ENCODE measurements around the gene DNM1.

DNA sequence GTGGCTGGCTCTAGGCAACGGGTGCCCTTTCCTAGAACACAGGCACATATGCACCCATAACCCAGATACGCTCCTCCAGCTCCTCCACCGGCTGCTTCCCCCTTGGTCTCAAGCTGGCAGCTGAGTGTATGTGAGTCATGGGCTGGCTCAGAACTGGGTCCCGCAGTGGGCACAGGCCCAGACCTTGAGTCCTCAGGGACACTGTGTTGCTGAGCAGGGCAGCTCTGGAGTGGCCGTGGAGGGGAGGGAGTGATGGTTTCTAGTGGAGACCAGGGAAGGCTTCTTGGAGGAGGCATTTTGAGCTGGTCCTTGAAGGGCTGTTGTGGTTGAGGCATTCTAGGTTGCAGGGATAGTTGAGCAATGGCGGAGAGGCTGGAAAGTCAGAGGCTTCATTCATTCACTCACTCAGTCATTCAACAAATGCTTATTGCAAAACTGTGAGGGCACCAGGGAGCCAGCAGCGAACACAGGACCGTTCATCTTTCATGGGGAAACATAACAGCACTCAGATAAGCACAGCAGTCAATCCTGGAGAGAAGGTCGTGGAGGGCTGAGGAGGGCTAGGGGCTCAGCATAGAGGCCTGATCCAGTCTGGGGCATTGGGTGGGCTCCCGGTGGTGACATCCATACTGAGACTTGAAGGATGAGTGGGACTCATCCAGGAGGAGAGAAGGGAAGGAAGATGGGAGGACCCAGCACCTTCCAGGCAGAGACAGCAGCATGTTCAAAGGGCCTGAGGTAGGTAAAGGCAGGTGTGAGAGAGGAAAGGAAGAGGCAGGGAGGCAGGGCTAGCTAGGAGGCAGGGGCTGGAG lies 40.8 kb upstream of the DNM1 start:
- TF ChIP-seq, protein P1, sequence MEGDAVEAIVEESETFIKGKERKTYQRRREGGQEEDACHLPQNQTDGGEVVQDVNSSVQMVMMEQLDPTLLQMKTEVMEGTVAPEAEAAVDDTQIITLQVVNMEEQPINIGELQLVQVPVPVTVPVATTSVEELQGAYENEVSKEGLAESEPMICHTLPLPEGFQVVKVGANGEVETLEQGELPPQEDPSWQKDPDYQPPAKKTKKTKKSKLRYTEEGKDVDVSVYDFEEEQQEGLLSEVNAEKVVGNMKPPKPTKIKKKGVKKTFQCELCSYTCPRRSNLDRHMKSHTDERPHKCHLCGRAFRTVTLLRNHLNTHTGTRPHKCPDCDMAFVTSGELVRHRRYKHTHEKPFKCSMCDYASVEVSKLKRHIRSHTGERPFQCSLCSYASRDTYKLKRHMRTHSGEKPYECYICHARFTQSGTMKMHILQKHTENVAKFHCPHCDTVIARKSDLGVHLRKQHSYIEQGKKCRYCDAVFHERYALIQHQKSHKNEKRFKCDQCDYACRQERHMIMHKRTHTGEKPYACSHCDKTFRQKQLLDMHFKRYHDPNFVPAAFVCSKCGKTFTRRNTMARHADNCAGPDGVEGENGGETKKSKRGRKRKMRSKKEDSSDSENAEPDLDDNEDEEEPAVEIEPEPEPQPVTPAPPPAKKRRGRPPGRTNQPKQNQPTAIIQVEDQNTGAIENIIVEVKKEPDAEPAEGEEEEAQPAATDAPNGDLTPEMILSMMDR (IDR thresholded peaks at IDR 0.05), result no peak
- no peak for TF ChIP-seq EP300 (IDR thresholded peaks at IDR 0.05; ENCODE audit: borderline replicate concordance in 1 of 2, low read depth in 1 of 2, low read length in 1 of 2)
- TF ChIP-seq RAD21 (IDR thresholded peaks at IDR 0.05; ENCODE audit: low read length), result no peak
- TF ChIP-seq, protein P2, sequence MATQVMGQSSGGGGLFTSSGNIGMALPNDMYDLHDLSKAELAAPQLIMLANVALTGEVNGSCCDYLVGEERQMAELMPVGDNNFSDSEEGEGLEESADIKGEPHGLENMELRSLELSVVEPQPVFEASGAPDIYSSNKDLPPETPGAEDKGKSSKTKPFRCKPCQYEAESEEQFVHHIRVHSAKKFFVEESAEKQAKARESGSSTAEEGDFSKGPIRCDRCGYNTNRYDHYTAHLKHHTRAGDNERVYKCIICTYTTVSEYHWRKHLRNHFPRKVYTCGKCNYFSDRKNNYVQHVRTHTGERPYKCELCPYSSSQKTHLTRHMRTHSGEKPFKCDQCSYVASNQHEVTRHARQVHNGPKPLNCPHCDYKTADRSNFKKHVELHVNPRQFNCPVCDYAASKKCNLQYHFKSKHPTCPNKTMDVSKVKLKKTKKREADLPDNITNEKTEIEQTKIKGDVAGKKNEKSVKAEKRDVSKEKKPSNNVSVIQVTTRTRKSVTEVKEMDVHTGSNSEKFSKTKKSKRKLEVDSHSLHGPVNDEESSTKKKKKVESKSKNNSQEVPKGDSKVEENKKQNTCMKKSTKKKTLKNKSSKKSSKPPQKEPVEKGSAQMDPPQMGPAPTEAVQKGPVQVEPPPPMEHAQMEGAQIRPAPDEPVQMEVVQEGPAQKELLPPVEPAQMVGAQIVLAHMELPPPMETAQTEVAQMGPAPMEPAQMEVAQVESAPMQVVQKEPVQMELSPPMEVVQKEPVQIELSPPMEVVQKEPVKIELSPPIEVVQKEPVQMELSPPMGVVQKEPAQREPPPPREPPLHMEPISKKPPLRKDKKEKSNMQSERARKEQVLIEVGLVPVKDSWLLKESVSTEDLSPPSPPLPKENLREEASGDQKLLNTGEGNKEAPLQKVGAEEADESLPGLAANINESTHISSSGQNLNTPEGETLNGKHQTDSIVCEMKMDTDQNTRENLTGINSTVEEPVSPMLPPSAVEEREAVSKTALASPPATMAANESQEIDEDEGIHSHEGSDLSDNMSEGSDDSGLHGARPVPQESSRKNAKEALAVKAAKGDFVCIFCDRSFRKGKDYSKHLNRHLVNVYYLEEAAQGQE (IDR thresholded peaks at IDR 0.05; ENCODE audit: low read depth, low read length), result no peak
- TF ChIP-seq, protein P3, sequence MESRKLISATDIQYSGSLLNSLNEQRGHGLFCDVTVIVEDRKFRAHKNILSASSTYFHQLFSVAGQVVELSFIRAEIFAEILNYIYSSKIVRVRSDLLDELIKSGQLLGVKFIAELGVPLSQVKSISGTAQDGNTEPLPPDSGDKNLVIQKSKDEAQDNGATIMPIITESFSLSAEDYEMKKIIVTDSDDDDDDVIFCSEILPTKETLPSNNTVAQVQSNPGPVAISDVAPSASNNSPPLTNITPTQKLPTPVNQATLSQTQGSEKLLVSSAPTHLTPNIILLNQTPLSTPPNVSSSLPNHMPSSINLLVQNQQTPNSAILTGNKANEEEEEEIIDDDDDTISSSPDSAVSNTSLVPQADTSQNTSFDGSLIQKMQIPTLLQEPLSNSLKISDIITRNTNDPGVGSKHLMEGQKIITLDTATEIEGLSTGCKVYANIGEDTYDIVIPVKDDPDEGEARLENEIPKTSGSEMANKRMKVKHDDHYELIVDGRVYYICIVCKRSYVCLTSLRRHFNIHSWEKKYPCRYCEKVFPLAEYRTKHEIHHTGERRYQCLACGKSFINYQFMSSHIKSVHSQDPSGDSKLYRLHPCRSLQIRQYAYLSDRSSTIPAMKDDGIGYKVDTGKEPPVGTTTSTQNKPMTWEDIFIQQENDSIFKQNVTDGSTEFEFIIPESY (IDR thresholded peaks at IDR 0.05; ENCODE audit: borderline replicate concordance, low read depth), result no peak
- peak; percentile 5; the same call in 1 of the 2 replicates for TF ChIP-seq FOSL2 (IDR thresholded peaks at IDR 0.05; ENCODE audit: borderline replicate concordance, low read depth)
- TF ChIP-seq SMC3 (IDR thresholded peaks at IDR 0.05; ENCODE audit: low read depth, low read length), result no peak
- TF ChIP-seq TAF1 (IDR thresholded peaks at IDR 0.05; ENCODE audit: borderline replicate concordance, low read depth, low read length), result no peak
- TF ChIP-seq GABPA (IDR thresholded peaks at IDR 0.05; ENCODE audit: low read depth), result no peak

All from SK-N-SH (cell line).